OCI-LY7 (cell line): ENCODE results near the gene GNMT. TPM values are rescaled to one million over a fixed set of nuclear protein-coding genes. Genes with fewer than 3 reads are reported as not detected.
"Not testable (repeated sequence)": the region's sequence is repeated elsewhere in the genome, so short reads cannot be mapped to it uniquely, and the experiment has no call there.

Source experiments
- BruUV-seq: library from RNA; stranded (reverse); fragments of 400-500 nt; replicated peaks from 2 replicates; lab custom pipeline; 2021; lab: Mats Ljungman, UMichigan
- CTCF ChIA-PET: fragments of 300-600 bp; sonication (Branson Sonifier 250); formaldehyde crosslinking; loops from one replicate; lab custom pipeline; 2022; ENCODE audit warnings: antibody characterized with exemption; ENCODE audit not compliant: unreplicated experiment; lab: Charles Lee
- POLR2A ChIA-PET: fragments of 300-600 bp; sonication (Branson Sonifier 250); formaldehyde crosslinking; loops from one replicate; lab custom pipeline; 2022; ENCODE audit warnings: antibody characterized with exemption; lab: Charles Lee
- DNase-seq: peaks from one replicate; pipeline ENCODE4 v3.0.0-alpha.2; 2015; ENCODE audit warnings: low spot score
- H2AFZ ChIP-seq: fragments of 200-600 bp; sonication (generic), shearing (Covaris generic); 2 replicates; pipeline ENCODE4 v1.6.1; 2014; ENCODE audit warnings: mild to moderate bottlenecking, antibody characterized with exemption, low read length, moderate library complexity
- H3K27ac ChIP-seq: fragments of 200-600 bp; sonication (generic); 2 replicates; pipeline ENCODE4 v1.5.1; 2014; ENCODE audit warnings: mixed run types, low read depth, mild to moderate bottlenecking, moderate library complexity, low read length, inconsistent platforms; ENCODE audit not compliant: poor library complexity, severe bottlenecking
- H3K36me3 ChIP-seq: fragments of 200-600 bp; sonication (generic); 2 replicates; pipeline ENCODE4 v1.6.1; 2014; ENCODE audit warnings: mild to moderate bottlenecking, antibody characterized with exemption, low read length, moderate library complexity, mixed read lengths; ENCODE audit not compliant: insufficient read depth
- H3K4me1 ChIP-seq: fragments of 200-600 bp; sonication (generic); 2 replicates; pipeline ENCODE4 v1.5.1; 2014; ENCODE audit warnings: mild to moderate bottlenecking, low read length; ENCODE audit not compliant: insufficient read depth, poor library complexity, severe bottlenecking
- H3K4me2 ChIP-seq: fragments of 200-600 bp; sonication (generic); 2 replicates; pipeline ENCODE4 v1.6.1; 2014; ENCODE audit warnings: mild to moderate bottlenecking, low read length
- H3K4me3 ChIP-seq: fragments of 200-600 bp; sonication (generic); 2 replicates; pipeline ENCODE4 v1.5.1; 2014; ENCODE audit warnings: mild to moderate bottlenecking, low read depth, low read length; ENCODE audit not compliant: poor library complexity, severe bottlenecking
- H3K79me2 ChIP-seq: fragments of 200-600 bp; sonication (generic); 2 replicates; pipeline ENCODE4 v1.6.1; 2016; ENCODE audit warnings: low read depth, mild to moderate bottlenecking, low read length, moderate library complexity, mixed read lengths; ENCODE audit not compliant: insufficient read depth
- H3K9me2 ChIP-seq: fragments of 200-600 bp; sonication (generic); 2 replicates; pipeline ENCODE4 v1.6.1; 2016; ENCODE audit warnings: mild to moderate bottlenecking, low read length, mixed read lengths; ENCODE audit not compliant: insufficient read depth
- H3K9me3 ChIP-seq: fragments of 200-600 bp; sonication (generic); 2 replicates; pipeline ENCODE4 v1.6.1; 2014; ENCODE audit warnings: mild to moderate bottlenecking, mixed run types, low read length, mixed read lengths
- H4K20me1 ChIP-seq: fragments of 200-600 bp; sonication (generic); 2 replicates; pipeline ENCODE4 v1.6.1; 2014; ENCODE audit warnings: mild to moderate bottlenecking, antibody characterized with exemption, low read length, moderate library complexity, mixed read lengths; ENCODE audit not compliant: insufficient read depth
- EZH2phosphoT487 ChIP-seq: fragments of 200-600 bp; sonication (generic); IDR thresholded peaks from 2 replicates; pipeline ENCODE4 v1.6.1; 2018; ENCODE audit warnings: low read depth, borderline replicate concordance, mild to moderate bottlenecking, mixed run types, antibody characterized with exemption, low read length, moderate library complexity, mixed read lengths
- intact Hi-C: fragments of 100-400 bp; cut with micrococcal nuclease; formaldehyde crosslinking; loops from one replicate; pipeline ENCODE4 v1.10.0; 2022; ENCODE audit not compliant: unreplicated experiment
- total RNA-seq, 2 experiments: library from RNA; depleted of rRNA in 1 of 2; stranded (reverse); fragments of >200 nt in 1 of 2; shearing (Covaris generic) in 1 of 2; gene quantifications; 2 replicates each; pipeline ENCODE4 v1.2.3, GENCODE V29; 2014 to 2022
- TF ChIP-seq, protein P1 (sequence below): fragments of 200-600 bp; sonication (generic); conservative IDR thresholded peaks from 2 replicates; pipeline ENCODE4 v1.5.1; 2014; ENCODE audit warnings: mild to moderate bottlenecking, antibody characterized with exemption, low read length, moderate library complexity, mixed read lengths

Gene GNMT
- total RNA-seq, 2 experiments from 2014 or later = 1.7 TPM

- H2AFZ ChIP-seq = no peak overlapping the region
- no peaks in the 10 kb centered on the region for H3K9me3 ChIP-seq
- DNase-seq = no peak
- POLR2A ChIA-PET = interaction anchor here (1.1 to 1.4 kb wide), 4 partner anchors 11 to 18 kb away, joined by 3 to 6 read pairs (median 4); partner anchors contain the start of genes PEX6 and PPP2R5D
- H3K9me2 ChIP-seq = no peaks in the 10 kb centered on the region
- no peaks in the 10 kb centered on the region for H3K79me2 ChIP-seq
- H3K4me1 ChIP-seq = no peaks in the 10 kb centered on the region
- no peak for TF ChIP-seq EZH2phosphoT487
- TF ChIP-seq, protein P1, sequence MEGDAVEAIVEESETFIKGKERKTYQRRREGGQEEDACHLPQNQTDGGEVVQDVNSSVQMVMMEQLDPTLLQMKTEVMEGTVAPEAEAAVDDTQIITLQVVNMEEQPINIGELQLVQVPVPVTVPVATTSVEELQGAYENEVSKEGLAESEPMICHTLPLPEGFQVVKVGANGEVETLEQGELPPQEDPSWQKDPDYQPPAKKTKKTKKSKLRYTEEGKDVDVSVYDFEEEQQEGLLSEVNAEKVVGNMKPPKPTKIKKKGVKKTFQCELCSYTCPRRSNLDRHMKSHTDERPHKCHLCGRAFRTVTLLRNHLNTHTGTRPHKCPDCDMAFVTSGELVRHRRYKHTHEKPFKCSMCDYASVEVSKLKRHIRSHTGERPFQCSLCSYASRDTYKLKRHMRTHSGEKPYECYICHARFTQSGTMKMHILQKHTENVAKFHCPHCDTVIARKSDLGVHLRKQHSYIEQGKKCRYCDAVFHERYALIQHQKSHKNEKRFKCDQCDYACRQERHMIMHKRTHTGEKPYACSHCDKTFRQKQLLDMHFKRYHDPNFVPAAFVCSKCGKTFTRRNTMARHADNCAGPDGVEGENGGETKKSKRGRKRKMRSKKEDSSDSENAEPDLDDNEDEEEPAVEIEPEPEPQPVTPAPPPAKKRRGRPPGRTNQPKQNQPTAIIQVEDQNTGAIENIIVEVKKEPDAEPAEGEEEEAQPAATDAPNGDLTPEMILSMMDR = no peak; the same call in 1 of the 2 replicates
- 0 out of 2 replicates have a peak, but pooled peaks cover 3% of the 10 kb centered on the region for H3K36me3 ChIP-seq
- intact Hi-C loops = no loop called here
- no peak overlapping the region for H3K27ac ChIP-seq
- CTCF ChIA-PET = no interaction called here
- no peak overlapping the region for H3K4me3 ChIP-seq
- no peak overlapping the region for H3K4me2 ChIP-seq
- no TSS peak for BruUV-seq
- no peaks in the 10 kb centered on the region for H4K20me1 ChIP-seq
Observed at GRCh38 chr6:42996513-42996912, 36.0 kb downstream of the GNMT start.

DNA sequence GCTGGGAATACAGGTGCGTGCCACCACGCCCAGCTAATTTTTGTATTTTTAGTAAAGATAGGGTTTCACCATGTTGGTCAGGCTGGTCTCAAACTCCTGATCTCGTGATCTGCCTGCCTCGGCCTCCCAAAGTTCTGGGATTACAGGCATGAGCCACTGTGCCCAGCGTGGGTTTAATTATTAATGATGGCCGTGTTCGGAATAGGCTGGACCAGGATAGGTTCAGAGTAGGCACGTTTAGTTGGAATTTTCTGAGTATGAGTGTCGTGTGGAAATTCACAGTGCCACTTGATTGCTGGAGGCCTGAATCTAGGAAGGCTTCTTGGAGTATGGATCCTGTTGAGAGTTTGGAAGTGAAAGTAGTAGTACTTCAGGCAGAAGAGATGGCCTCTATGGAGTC lies 37.7 kb downstream of the GNMT start:
- H3K27ac ChIP-seq, H3K4me1 ChIP-seq, H3K9me3 ChIP-seq, H3K9me2 ChIP-seq, BruUV-seq, H3K36me3 ChIP-seq, CTCF ChIA-PET, H3K4me2 ChIP-seq, H2AFZ ChIP-seq, H3K79me2 ChIP-seq, intact Hi-C loops, H4K20me1 ChIP-seq, H3K4me3 ChIP-seq, DNase-seq: not testable (repeated sequence)
- POLR2A ChIA-PET = interaction anchor here (0.7 kb wide), 1 partner anchor 176 kb away, joined by 4 read pairs; no protein-coding TSS in a partner anchor

- Histone ChIP-seq H3K9me2 (no peaks in the 10 kb centered on the region), H3K27ac (no peak overlapping the region), H3K4me2 (no peak overlapping the region), H3K4me1 (no peaks in the 10 kb centered on the region), H3K9me3 (no peaks in the 10 kb centered on the region), H2AFZ (no peak overlapping the region), H3K36me3 (peaks cover 16% of the 10 kb centered on the region), H3K79me2 (no peaks in the 10 kb centered on the region), H4K20me1 (no peaks in the 10 kb centered on the region), H3K4me3 (no peak overlapping the region)
- ChIA-PET POLR2A (interaction anchor here (2.6 kb wide), 1 partner anchor 18 kb away, joined by 12 read pairs; the partner anchor contains the start of gene PPP2R5D), CTCF (no interaction called here)
- TF ChIP-seq, protein P1 = no peak
- TF ChIP-seq EZH2phosphoT487 = no peak
- no TSS peak for BruUV-seq
- no peak for DNase-seq
- intact Hi-C loops = no loop called here
Observed at GRCh38 chr6:43001843-43002242, 41.3 kb downstream of the GNMT start.
